PFSK-1 (cell line): ENCODE data around the gene JDP2.

ENCODE experiments used
- FOXP2 ChIP-seq: optimal IDR thresholded peaks from 2 replicates; pipeline ENCODE3; 2011; ENCODE audit warnings: borderline replicate concordance, control low read depth, inconsistent platforms; ENCODE audit not compliant: insufficient read depth; ENCODE audit errors: extremely low read length, extremely low read depth
- POLR2AphosphoS5 ChIP-seq: IDR thresholded peaks from 2 replicates; pipeline ENCODE4 v1.6.1; 2012; ENCODE audit warnings: low read depth, mild to moderate bottlenecking, control low read depth, low read length, moderate library complexity
- TAF1 ChIP-seq: IDR thresholded peaks from 2 replicates; pipeline ENCODE4 v1.6.1; 2012; ENCODE audit warnings: low read length, control low read depth, borderline replicate concordance; ENCODE audit not compliant: insufficient read depth

GRCh38 chr14:75428230-75429104, 645 bp downstream of the JDP2 start:
- TF ChIP-seq TAF1 (no peak), POLR2AphosphoS5 (no peak), FOXP2 (no peak)
